Neural progenitor cell (in vitro differentiated cells): ENCODE results near the gene TMEM170A.

Experiments
- EZH2 ChIP-seq: fragments of 200-600 bp; sonication (generic); IDR thresholded peaks from 2 replicates; pipeline ENCODE4 v1.6.1; 2017; ENCODE audit warnings: antibody characterized with exemption, mild to moderate bottlenecking, moderate library complexity
- EZH2phosphoT487 ChIP-seq: fragments of 200-600 bp; sonication (generic); IDR thresholded peaks from 2 replicates; pipeline ENCODE4 v1.6.1; 2017; ENCODE audit warnings: antibody characterized with exemption
- TF ChIP-seq, protein P1 (sequence below): fragments of 200-600 bp; sonication (generic); IDR thresholded peaks from 2 replicates; pipeline ENCODE4 v1.5.1; 2017; ENCODE audit warnings: antibody characterized with exemption, mild to moderate bottlenecking

DNA sequence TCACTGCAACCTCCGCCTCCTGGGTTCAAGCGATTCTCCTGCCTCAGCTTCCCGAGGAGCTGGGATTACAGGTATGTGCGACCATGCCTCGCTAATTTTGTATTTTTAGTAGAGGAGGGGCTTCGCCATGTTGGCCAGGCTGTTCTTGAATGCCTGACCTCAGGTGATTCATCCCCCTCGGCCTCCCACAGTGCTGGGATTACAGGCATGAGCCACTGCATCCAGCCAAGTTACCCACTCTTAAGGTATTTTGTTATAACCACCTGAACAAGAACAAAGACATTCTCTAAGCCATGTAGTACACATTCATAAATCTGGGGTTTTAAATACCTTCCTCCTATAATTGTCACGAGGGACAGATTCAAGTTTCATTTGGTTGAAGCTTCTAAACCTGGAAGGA lies 12.3 kb upstream of the TMEM170A start:
- TF ChIP-seq EZH2 = no peak
- TF ChIP-seq, protein P1, sequence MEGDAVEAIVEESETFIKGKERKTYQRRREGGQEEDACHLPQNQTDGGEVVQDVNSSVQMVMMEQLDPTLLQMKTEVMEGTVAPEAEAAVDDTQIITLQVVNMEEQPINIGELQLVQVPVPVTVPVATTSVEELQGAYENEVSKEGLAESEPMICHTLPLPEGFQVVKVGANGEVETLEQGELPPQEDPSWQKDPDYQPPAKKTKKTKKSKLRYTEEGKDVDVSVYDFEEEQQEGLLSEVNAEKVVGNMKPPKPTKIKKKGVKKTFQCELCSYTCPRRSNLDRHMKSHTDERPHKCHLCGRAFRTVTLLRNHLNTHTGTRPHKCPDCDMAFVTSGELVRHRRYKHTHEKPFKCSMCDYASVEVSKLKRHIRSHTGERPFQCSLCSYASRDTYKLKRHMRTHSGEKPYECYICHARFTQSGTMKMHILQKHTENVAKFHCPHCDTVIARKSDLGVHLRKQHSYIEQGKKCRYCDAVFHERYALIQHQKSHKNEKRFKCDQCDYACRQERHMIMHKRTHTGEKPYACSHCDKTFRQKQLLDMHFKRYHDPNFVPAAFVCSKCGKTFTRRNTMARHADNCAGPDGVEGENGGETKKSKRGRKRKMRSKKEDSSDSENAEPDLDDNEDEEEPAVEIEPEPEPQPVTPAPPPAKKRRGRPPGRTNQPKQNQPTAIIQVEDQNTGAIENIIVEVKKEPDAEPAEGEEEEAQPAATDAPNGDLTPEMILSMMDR = no peak
- TF ChIP-seq EZH2phosphoT487 = no peak
